ENCODE results near the gene VEGFA.
A peak's percentile ranks its signal among the peaks of the same experiment; 100 is the strongest.
"Not testable (repeated sequence)": the region's sequence is repeated elsewhere in the genome, so short reads cannot be mapped to it uniquely, and the experiment has no call there.

The VEGFA gene

DNA sequence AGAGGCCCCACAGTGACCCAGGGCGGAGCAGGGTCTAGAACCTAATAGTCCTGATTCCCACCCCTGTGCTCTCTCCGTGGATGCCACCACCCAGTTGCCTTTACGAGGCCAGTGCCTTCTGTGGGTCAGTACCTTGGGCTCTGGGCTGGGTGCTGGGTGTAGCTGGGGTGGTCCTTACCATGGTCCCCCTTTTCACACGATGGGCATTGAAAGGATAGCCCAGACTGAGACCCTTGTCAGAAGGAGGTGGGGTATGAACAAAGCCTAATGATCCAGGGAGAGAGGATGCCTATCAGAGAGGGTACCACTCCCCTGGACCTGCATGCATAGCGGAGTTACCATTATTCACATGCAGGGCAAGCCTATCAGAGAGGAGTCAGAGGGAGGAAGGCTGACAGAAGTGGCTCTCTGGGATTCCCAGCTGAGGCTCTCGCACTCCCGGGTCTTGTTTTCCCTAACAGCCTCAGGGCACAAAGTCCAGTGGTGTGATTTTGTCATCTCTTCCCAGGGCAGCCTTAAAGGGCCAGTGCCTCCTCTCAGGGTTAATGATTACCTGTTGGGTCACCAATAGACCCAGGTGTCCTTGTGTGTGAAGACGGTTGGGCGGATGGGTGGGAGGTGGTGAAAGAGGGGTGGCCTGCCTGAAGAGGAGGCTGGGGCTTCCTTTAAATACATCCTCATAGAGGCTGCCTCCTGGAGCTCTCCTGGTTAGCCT lies 36.2 kb downstream of the VEGFA start:
- no peak for DNase-seq

DNA sequence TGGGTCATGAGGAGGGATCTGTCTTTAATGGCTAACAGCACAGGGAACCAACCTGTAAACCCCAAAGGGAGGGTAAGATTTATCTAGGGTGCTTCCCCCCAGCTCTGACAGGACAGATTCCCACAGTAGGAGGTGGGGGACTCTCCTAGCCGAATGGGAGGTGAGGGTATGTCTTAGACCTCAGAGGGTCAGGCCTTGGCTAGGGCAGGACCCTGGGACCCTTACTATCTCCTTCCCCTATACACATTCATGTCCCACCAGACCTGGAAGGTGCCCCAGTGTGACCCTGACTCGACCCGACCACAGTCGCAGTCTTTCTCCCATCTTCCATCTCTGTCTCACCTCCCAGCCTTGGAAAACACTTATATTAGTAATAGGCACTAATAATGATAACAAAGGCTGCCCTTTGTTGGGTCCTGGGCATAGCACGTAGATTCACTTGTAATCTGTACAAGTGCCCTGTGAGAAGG lies 36.8 kb downstream of the VEGFA start:
- DNase-seq = no peak

DNA sequence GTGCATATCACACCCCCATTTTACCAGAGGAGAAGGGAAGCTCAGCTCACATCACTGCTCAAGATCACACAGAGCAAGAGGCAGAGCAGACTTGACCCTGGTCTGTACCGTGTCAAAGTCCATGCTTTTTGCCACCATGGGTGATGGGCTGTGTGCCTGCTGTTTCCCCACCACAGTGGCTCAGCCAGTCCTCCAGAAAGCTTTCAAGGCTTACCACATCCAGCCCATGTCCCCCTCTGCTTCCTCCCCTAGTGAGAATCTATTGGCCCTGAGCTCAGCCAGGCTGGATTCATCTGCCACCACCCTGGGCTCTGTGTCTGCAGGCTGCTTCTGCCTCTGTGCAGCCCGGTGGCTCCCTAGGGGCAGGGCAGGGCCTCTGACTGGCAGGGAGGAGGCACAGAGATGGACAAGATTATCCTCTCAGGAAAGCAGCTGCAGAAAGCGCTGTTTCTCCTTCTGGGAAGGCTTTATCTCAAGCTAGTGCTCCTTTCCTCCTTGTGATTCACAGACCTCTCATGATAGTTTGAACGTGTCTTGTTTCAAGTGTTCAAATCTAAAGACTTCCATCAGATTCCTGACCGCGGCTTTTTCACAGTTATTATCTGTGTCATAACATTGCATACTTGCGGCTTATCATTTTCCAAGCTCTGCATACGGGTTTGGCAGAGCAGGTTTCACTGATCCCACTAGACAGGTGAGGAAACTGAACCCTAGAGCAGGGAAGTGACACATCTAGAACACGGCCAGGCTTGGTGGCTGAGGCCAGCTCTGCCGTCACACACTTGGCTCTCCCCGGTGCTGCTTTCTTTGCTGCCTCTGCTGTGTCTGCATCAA lies 37.4 kb downstream of the VEGFA start:
- DNase-seq = no peak

DNA sequence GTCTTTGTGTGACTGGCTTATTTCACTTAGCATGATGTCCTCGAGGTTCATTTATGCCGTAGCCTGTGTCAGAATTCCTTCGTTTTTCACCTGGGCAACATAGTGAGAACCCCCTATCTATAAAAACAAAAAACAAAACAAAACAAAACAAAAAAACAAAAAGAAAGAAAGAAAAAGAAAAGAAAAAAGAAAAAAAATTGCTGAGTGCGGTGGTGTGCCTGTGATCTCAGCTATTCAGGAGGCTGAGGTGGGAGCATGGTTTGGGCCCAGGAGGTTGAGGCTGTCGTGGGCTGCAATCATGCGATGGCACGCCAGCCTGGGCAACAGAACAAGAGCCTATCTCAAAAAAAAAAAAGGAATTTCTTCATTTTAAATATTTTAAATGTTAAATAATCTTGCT lies 38.4 kb downstream of the VEGFA start:
- DNase-seq = no peak

DNA sequence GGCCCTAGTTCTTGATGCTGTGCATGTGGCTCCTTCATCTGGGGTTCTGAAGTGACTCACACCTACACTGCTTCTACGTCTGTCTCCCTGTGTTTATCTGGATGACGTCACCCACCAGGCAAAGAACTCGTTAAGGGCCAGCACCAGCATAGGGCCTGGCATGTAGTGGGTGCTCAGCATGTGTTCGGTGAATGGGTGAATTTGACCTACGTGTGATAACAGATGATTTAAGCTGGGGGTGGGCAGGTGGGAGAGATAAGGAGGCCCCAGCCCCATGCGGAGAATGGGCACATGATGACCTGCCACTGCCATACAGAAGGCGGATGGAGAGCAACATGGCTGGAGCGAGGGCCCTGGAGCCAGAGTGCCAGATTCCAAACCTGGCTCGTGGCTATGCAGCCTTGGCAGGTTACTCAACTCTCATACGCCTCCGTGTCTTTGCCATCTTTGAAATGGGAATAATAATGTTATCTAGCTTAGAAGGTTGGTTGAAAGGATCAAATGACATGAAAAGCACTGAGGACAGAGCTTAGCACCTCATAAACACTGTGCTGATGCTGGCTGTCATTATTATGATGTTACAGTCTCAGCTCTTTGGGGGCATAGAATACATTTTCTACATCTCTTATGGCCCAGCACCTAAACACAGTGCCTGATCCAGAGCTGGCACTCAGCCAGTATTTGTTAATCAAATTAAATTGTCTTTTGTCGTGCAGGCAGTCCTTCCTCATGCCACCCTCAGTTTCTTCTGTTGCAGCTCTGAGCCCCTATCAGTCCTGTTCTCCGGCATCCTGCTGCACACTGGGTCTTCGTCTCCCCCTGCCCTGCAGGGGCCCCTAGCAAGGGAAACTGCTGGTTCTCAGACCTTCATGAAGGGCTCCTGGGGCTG lies 39.6 kb downstream of the VEGFA start:
- no peak for DNase-seq

DNA sequence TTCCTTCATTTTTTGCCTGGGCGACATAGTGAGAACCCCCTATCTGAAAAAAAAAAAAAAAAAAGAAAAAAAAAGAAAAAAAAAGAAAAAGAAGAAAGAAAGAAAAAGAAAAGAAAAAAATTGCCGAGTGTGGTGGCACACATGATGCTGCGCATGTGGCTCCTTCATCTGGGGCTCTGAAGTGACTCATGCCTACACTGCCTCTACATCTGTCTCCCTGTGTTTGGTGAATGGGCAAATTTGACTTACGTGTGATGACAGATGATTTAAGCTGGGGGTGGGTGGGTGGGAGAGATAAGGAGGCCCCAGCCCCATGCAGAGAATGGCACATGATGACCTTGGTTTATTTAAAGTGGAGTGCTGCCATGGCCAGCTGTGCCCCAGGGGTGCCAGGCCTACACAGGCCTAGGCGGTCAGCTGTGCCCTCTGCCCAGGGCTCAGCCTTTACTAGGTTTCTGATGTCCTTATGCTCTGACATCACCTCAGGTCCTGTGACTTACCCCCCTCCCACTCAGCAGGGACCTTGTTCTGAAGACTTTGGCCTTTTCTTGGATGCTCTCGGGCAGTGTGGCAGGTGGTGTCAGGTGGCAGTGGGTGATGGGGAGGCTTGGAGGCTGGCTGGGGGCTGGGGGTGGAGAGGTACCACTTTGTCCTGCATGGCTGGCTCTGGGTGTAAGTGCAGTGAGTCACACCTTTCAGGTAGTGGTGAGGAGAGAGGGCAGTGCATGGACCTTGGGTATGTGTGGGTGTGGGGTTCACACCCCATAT lies 41.1 kb downstream of the VEGFA start:
- DNase-seq = no peak

DNA sequence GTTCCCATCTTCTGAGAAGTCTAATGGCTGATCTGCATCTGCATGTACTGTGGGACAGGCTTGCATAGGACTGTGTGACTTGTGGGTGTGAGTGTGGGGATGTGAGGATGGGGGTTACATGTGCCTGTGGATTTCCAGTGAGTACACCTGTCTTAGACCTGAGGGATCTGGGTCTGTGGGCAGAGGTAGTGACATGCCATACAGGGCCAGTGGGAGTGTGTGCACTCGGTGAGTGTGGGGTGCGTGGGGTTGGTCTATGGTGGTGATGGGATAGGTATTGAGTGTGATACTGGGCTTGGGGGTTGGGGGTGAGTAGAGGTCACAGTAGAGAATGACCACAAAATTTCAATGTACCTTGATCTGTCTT lies 41.7 kb downstream of the VEGFA start:
- DNase-seq = no peak

DNA sequence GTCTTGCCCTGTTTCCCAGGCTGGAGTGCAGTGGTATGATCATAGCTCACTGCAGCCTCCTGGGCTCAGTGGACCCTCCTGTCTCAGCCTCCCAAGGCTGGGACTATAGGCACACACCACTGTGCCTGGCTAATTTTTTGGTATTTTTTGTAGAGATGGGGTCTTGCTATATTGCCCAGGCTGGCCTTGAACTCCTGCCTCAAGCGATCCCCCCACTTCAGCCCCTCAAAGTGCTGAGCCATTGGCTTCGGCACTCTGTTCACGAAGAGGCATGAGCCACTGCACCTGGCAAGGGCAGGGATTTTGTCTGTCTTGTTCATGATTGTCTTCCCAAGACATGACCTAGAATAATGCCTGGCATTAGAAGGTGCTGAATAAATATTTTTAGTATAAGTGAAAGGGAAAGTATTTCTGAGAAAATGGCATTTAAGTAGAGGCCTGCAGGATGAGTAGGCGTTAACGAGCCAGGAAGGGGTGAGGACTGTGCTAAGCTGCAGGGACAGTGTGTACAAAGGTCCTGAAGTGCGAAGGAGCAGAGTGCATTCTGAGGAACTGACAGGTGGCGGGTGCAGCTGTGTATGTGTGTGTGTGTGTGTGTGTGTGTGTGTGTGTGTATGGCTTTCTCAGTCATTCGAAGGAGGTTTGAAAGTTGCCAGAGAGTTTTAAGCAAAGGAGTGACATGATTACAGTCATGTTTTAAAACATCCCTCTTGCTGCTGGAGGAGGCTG lies 43.0 kb downstream of the VEGFA start:
- DNase-seq = peak; percentile 68

DNA sequence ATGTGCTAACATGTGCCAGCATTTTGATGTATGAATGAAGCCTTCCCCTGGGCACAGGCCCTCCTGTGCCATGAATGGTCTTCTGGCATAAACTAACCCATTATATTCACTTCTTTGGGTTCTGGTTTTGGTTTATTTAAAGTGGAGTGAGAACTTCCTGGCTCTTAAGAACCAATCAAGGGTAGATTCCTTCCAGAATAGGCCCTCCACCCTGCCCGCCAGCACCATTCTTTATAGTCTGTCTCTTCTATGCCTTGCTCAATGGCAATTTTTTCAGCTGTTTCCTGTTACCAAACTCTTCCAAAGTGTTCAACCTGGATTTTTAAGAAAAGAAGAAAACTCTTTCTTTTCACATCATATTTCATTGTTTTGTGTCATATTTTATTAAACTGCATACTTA lies 44.1 kb downstream of the VEGFA start:
- DNase-seq = no peak

DNA sequence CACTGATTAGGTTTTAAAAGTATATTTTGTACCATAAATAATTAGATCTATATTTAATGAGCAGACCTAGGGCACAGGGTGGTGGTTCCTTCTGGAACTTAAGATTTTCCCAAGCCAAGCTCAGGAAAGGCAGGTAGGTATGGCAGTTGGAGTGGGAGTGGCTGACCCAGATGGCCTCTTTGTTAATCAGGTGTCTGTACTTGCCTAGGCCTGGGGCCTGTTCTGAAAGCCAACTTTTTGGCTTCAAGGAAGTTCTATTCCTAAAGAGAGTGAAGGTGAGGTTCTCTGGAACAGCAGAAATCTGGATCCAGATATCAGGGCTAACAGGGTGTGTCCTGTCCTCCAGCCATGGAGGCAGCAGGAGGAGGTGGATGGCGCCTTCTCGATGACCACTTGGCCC lies 44.9 kb downstream of the VEGFA start:
- no peak for DNase-seq

DNA sequence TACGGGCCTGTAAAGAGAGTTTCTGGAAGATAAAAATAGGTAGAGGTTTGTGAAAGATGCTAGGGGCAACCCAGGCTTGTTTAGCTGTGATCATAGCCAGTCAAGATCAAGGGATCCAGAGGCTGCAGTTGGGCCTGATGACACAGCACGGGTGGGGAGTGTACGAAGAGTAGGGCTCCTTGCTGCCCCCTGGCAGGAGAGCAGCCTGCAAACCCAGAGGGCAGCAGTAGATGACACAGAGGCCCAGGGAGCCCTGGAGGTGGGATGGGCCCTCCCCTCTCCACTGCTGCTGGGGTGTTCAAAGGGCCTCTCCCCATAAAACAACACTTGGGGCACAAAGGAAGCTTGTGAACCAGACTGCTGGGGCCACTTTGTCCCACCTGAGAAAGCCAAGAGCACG lies 47.2 kb downstream of the VEGFA start:
- peak; percentile 61 for DNase-seq

DNA sequence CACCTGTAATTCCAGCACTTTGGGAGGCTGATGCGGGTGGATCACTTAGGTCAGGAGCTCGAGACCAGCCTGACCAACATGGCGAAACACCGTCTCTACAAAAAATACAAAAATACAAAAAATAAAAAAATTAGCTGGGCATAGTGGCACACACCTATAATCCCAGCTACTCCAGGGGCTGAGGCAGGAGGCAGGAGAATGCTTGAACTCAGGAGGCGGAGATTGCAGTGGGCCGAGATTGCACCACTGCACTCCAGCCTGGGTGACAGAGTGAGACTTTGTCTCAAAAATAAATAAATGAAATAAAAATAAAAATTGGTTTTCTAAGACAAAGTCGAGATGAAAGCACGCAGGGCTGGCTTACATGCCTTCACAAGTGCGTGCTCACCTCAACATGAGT lies 49.0 kb downstream of the VEGFA start:
- not testable (repeated sequence) for DNase-seq

DNA sequence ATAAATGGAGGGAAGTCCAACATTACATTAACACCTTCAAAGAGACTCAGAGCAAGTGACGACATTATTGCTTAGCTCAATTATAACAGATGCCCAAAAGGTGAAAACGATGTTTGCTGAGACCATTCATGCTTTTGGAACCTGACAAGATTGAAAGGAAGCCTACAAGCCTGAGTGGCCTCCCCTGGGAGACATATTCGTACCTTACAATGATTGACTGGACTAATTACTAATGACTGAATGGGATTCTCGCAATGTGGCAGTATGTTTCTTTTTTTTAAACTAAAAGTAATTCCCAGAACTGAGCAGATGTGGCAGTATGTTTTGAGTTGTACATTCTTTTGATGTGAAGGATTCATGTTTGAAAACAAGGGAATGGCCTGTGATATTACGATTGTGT lies 49.9 kb downstream of the VEGFA start:
- no peak for DNase-seq

DNA sequence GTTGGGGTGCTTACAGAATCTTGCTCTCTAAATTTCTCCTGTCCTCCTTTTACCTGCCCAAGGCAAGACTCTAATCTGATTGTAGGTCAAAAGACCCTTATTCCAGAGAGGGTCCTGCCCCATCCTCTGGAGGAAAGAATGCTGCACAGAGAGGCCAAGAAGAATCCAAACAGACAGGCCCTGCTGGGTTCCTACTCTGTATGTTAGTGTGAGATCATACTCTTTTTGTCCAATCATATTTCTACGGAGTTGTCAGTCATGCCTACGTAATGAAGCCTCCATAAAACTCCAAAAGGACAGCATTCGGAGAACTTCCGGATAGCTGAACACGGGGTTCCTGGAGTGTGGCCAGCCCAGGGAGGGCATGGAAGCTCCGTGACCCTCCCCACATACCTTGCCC lies 50.5 kb downstream of the VEGFA start:
- DNase-seq = no peak

DNA sequence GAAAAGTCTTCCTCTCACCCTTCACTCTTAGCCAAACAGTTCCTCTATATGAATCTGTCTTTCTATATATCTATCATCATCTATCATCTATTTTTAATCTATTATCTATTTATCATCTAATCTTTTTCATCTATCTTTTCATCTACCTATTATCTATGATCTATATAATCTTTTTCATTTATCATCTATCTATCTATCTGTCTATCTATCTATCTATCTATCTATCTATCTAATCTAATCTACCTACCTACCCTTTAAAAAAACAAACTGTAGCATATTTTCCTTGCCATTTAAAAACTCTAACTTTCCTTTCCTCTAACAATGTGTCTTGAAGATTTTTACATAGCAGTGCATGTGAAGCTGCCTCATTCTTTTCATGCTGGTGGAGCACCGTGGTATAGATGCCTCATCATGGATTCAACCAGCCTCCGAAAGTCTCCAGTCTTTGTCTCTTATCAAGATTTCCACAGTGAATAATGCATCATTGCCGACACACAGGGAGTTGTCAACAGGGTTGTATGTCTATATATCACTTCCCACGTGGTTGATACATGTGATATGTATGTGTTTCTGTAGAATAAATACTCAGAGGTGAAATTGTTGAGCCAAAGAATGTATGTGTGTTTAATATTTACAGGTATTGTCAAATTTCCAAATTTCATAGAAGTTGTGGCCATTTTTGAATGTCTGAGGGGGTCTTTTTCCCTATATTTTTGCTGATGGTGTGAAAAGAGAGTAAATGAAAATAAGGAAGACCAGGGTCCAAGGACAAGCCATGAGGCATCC lies 51.3 kb downstream of the VEGFA start:
- no peak for DNase-seq

DNA sequence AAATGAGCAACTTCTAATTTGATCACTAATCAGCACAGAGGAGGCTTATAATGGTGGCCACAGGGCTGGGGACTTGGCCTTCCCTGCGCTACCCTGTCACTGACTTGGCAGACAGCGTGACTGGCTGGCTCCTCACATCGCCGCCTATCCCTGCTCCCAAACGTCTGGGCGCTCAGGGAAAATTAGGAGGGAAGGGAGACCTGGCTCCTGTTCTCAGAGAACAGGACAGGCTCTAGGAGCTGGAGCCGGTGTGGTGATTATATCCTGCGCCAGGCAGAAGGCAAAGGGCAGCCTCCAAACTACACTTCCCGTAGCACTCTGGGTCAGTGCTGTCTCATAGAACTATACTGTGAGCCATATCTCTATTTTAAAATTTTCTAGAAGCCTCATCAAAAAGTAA lies 53.4 kb downstream of the VEGFA start:
- no peak for DNase-seq

DNA sequence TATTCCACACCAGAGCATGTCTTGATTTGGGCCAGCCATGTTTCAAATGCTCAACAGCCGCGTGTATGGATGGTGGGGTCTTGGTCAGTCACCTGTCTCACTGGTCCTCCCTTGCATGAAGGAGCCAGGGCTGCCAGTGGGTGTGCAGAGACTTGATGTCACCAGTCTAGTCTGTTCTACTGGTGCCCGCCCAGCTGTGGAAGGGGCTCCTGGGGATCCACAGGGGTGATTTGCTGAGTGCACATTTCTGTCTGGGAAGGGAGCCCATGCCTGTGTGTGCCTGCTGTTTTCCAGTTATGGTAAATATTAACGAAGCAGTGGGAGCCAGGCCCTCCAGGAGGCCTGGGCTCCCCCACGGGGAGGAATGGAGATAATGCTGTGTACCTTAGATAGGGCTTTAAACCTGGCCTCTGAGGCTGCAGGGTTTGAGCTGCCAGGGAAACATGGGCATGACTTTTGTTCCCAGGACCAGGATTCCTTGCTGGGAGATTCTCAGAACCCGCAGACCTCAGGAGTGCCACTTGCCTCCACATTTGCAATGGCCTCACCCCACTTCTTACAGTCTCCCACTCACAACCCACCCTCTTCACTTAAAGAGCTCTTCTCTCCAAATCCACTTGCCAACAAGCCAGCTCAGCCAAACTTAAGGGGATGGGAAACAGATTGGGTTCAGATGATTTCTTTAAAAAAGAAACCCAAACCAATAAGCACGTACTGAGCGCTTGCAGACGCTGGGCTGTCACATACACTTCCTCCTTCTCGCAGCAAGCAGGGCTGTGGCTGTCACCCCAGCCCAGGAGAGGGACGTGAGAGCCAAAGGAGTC lies 54.1 kb downstream of the VEGFA start:
- peak; percentile 63 for DNase-seq

DNA sequence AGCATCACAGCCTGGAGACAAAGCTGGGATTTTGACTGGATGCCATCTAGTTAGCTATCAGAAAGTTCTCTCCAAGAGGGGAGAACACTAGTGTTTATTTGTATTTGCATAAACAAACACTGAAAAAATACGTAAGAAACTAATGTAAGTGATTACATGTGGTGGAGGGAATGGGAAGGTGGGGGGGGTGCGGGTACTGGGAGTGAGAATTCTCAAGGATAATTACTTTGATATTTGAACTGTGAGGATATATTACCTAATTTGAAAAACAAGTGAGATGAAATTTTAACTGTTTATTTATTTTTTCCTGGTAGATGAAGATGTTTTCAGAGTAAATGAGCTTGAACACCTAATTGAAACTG lies 54.7 kb downstream of the VEGFA start:
- DNase-seq = no peak

DNA sequence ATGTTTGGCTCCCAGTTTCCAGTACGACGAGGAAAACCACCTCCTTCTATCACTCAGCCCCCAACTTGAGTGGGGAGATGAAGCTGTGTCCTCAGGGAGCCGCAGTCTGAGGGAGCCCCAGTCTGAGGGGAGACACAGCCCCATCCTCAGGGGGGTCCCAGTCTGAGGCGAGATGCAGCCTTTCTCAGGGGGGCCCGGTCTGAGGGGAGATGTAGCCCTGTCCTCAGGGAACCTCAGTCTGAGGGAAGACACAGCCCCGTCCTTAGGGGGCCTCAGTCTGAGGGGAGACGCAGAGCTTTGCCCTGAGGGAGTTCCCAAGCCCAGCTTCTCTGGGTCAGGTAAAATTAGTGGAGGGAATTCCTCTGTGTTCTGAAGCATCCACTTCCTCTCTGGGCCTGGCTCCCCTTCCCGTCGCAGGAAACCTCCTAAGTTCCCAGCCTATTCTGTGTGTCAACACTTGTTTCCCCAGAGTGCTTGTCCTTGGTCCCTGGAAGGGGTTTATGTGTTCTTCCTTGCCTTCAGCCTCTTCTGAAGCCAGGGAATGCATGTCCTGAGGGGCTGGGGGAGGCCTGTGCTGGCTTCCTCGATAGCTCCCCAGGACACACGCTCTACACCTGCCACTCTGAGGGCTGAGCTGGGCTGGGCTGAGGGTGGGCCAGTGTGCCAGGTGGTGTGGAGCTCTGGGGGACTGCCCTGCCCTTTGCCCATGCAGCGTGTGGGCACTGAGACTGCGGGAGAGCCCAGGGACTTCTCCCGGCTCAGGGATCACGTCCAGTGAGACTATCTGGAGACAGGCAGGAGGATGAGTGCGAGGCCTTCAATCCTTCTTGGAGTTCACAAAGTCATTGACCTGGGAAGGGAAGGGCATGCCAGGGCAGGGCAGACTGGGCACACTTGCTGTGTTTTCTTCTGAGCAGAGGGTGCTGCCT lies 55.4 kb downstream of the VEGFA start:
- DNase-seq = no peak

Measured in suppressor macrophage treated with lipopolysaccharide for 4 hours (primary cell).